DMS 273 (cell line): Measurements from ENCODE around the gene ZNF692.

Experiments used
- DNase-seq: peaks from one replicate; lab custom pipeline; 2025; ENCODE audit not compliant: unreplicated experiment; lab: John Stamatoyannopoulos, UW

The ZNF692 gene

DNA sequence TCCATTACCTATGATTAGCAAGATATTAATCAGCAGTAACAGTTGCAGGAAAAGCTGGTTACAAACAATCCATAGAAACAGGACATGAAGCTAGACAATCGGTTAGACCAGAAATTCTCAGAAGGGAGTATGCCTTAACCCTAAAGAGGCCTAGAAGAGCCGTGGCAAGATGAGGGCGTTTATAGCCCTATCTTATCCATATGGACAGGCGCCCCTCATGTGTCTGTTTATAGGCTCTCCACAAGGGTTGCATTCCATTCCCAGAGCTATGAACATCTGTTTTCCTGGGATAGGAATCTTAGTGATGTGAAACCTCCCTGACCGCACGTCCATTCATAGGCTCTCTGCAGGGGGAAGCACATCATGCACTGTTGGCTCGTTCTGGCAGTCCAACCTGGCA, 23.5 kb upstream of the ZNF692 start:
- peak; percentile 16 for DNase-seq

GRCh38 chr1:248881261-248881660, 22.4 kb upstream of the ZNF692 start:
- DNase-seq: no peak

DNA sequence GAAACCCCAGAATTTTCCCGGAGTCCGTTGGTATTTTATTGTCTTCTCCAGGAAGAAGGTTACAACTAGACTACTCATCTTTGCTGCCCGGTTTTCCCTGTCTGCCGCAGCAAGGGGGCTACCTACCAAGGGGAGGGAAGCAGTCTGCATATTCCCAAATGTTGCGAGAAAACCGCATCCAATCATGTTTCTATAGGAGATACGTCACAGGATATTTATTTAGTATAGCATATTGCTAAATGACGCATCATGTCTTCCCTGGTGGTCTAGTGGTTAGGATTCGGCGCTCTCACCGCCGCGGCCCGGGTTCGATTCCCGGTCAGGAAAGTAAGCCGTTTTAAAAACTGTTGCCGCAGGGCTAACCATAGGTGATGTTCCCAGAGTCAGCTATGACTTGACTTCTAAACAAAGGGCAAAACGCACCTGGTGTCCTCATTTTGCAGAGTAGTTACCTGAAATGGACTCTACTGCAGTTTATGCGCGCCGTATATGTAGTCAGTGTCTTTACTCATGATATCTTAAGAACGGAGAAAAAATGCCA, 15.2 kb upstream of the ZNF692 start:
- DNase-seq: peak; percentile 96

GRCh38 chr1:248873409-248873992, 14.6 kb upstream of the ZNF692 start:
- peak; percentile 98 for DNase-seq

DNA sequence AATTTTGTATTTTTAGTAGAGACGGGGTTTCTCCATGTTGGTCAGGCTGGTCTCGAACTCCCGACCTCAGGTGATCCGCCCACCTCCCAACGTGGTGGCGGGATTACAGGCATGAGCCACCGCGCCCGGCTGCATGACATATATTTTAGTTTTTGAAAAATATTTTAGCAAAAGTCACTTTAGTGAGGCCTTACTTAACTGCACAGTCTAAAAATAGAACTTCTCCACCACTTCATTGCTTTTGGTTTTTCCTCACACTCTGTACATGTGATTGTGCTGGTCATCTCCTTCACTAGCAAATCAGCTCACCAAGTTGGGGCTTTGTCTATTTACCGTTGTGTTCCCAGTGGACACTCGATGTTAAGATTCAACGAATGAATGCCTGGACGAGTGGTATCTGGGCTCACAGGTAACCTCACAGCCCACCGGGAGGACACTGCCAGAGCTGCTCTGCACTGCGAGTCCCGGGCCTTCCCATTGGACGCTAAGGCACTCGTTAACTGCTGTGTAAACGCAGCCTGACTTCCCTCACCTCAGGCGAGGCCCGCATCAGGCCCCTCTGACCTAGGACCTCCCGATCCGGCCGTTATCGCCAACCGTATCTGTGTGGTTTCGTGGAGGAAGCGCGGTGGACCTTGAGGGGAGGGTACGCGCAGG, 14.0 kb upstream of the ZNF692 start:
- peak; percentile 87 for DNase-seq

DNA sequence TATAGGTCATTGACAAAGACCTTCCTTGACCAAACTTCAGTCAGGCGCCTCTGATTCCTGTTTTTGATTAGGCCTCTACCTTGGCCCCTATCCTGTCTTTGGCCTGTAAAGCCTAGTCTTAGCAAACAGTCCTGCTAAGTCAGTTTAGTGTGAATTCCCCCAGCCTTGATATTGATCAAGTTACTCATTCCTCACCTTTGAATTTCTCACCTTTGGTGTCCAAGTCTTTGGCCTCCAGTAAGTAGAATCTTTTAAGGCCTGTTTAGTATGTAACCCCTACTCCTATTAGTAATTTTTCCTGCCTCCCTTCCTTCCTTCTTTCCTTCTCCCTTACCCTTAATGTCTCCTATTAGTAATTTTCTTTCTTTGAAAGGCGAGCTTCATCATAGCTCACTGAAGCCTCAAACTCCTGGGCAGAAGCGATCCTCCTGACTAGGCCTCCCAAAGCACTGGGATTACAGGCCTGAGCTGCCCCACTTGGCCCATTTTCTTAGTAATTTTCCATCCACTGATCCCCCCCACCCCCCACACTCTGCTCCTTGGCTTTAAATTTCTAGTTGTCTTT, 13.0 kb upstream of the ZNF692 start:
- no peak for DNase-seq

DNA sequence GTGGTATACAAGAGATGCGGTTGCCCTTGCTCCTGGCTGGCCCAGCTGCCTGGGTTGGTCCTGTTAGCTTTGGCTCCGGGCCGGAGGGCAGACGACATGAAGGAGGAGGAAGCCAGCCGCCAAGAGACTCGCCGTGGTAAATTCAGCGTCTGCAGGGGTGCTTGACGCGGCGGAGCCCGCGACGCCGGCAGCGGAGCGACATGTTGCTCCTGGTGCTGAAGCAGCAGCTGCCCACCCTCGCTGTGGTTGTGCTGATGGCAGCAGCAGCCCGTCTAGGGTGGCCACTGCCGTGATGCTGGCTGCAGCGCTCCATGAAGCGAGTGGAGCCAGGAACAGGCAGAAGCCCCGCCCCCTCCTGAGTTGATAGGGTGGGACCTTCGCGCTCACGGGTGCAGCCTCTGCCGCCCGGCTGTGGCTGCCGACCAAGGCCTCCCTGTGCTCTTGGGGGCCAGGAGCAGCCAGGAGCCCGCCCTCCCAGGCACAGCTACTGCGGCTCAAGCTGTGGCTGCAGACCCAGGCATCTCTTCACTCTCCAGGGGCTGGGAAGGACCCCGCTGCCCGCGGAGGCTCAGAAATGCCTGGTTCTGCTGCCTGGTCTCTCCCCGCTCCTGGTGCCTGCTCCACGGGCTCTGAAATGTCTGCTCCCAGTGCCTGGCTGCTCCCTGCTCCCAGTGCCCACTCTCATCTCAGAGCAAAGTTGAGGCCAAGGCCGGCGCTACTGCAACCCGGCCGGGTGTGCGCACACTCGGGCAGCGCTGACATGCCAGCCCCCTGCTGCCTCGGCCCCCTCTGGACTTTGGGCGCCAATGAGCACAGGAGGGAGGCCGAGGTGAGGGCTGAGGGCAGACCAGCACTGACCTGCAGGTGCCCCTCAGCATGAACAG, 4.4 kb upstream of the ZNF692 start:
- DNase-seq: peak; percentile 86

GRCh38 chr1:248862695-248862997, 3.8 kb upstream of the ZNF692 start:
- DNase-seq: no peak

- no peak for DNase-seq
Measured at GRCh38 chr1:248861616-248862015, 2.7 kb upstream of the ZNF692 start.

GRCh38 chr1:248860007-248860406, 1.1 kb upstream of the ZNF692 start:
- no peak for DNase-seq

- DNase-seq: peak; percentile 84
Measured at GRCh38 chr1:248858096-248858890, 592 bp downstream of the ZNF692 start.

DNA sequence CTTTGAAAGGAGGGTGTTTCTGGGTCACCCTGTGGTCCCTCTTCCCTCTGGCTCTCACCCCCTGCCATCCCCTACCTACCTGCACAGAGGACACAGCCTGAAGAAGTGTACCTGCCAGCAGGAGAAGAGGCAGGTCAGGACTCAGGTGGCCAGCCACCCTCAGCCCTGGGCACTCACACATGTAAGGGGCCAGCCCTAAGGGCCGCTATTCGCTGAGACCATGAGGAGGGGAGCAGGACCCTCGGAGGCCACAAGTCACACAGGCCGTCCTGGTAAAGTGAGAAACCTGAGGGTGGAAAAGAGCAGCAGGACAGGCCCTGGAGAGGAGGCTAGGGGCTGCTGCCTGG, 1.2 kb downstream of the ZNF692 start:
- no peak for DNase-seq

- DNase-seq: no peak
Measured at GRCh38 chr1:248857201-248857600, 1.7 kb downstream of the ZNF692 start.

DNA sequence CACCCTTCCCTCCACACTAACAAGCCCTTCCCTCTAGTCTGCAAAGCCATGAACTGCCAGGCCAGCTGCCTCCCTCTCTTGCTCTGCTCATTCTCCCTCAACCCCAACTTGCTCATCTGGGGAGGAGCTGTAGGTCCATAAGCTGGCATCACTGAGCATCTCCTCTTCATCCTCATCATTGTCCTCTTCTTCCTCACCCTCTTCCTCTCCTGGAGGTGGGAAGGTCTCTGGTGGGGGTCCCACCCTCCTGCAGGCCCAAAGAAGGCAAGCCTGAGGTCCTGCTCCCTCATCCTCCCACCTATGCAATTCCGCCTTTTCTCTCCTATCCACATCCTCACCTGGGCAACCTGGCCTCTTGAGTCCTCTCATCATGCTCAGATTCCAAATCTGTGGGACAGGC, 2.7 kb downstream of the ZNF692 start:
- DNase-seq: no peak

GRCh38 chr1:248855580-248855979, 3.3 kb downstream of the ZNF692 start:
- no peak for DNase-seq

- no peak for DNase-seq
Measured at GRCh38 chr1:248853663-248854375, 5.1 kb downstream of the ZNF692 start.

- DNase-seq: no peak
Measured at GRCh38 chr1:248852481-248853405, 6.1 kb downstream of the ZNF692 start.

DNA sequence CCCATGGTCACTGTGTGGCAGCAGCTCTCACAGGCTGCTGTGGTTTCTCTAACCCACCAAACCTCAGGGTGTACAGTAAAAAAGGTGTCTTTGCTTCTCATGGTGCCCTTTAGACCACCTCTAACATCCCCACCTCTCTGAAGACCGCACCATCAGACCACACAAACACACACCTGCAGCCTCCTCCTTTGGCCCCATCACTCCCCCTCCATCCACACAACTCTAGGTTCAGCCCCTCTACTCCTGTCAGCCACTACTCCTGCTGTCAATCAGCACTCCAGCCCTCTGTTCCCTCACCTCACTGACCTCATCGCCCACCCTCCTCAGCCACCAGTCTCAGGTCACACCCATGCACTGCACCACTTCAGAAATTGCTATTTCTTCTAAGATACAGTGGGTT, 7.5 kb downstream of the ZNF692 start:
- DNase-seq: no peak

DNA sequence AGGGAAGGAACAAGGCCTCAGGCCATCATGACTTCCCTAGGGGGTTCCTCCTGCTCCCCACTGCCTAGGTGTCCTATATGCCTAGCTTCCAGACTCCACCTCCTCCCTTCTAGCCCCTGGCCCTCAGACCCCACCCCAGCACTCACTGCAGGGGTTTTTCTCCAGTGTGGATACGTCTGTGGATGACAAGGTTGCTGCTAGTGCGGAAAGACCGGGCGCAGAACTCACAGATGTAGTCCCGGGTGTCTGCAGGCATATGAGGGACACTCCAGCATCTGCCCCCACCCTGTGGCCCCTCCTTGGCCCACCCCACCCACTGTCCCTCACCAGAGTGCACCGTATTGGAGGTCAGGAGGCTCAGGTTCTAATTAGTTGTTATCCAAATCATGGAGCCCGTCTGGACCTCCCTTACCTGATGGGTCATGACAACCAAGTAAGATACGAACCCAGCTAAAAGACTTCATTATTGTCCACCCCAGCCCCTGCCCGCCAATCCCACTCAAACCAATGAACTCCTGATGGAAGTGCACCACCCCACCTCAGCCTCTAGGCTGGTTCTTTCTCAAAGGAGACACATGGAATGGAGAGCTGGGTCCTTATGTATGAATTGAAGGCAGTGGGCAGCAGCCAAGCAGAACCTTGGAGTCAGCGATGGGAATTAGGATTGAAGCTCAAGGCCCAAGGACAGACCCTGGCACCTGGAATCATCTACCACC, 8.2 kb downstream of the ZNF692 start:
- no peak for DNase-seq
